ENCODE data around the gene IL11RA.

Gene IL11RA

GRCh38 chr9:34655394-34655793, 3.4 kb downstream of the IL11RA start:
- FAIRE-seq, result no peak

GRCh38 chr9:34656992-34657391, 5.0 kb downstream of the IL11RA start:
- FAIRE-seq, result no peak

- no peak for FAIRE-seq
Observed at GRCh38 chr9:34658461-34658860, 6.5 kb downstream of the IL11RA start.

GRCh38 chr9:34659592-34660253, 7.7 kb downstream of the IL11RA start:
- no peak for FAIRE-seq

- FAIRE-seq, result no peak
Observed at GRCh38 chr9:34662526-34663302, 10.7 kb downstream of the IL11RA start, which contains the start of gene CCL27. Gene CCL27 (minus strand): TSS chr9:34662657. CDS start chr9:34662633, 24 bp downstream.

GRCh38 chr9:34663303-34663605, 11.3 kb downstream of the IL11RA start:
- no peak for FAIRE-seq

- FAIRE-seq, result no peak
Observed at GRCh38 chr9:34664281-34665066, 12.5 kb downstream of the IL11RA start.

GRCh38 chr9:34665067-34665380, 13.0 kb downstream of the IL11RA start:
- no peak for FAIRE-seq

- FAIRE-seq, result no peak
Observed at GRCh38 chr9:34665381-34666250, 13.6 kb downstream of the IL11RA start.

GRCh38 chr9:34669809-34670562, 18.0 kb downstream of the IL11RA start:
- FAIRE-seq, result no peak

- no peak for FAIRE-seq
Observed at GRCh38 chr9:34671307-34671706, 19.3 kb downstream of the IL11RA start.

- no peak for FAIRE-seq
Observed at GRCh38 chr9:34674440-34674839, 22.5 kb downstream of the IL11RA start.

GRCh38 chr9:34675048-34675714, 23.2 kb downstream of the IL11RA start:
- no peak for FAIRE-seq

- no peak for FAIRE-seq
Observed at GRCh38 chr9:34675869-34676268, 23.9 kb downstream of the IL11RA start.

- no peak for FAIRE-seq
Observed at GRCh38 chr9:34684145-34684544, 32.2 kb downstream of the IL11RA start.

GRCh38 chr9:34684816-34685215, 32.8 kb downstream of the IL11RA start:
- FAIRE-seq, result no peak

- no peak for FAIRE-seq
Observed at GRCh38 chr9:34685591-34685990, 33.6 kb downstream of the IL11RA start.

GRCh38 chr9:34686231-34686630, 34.2 kb downstream of the IL11RA start:
- no peak for FAIRE-seq

GRCh38 chr9:34686732-34687131, 34.7 kb downstream of the IL11RA start:
- no peak for FAIRE-seq

- FAIRE-seq, result no peak
Observed at GRCh38 chr9:34687276-34688030, 35.5 kb downstream of the IL11RA start.

Measured in TTC549 (cell line).